OCI-LY7 (cell line): ENCODE results near the gene LDLRAD4. TPM values are rescaled to one million over a fixed set of nuclear protein-coding genes. Genes with fewer than 3 reads are reported as not detected.

Source experiments
- BruUV-seq: library from RNA; stranded (reverse); fragments of 400-500 nt; replicated peaks from 2 replicates; lab custom pipeline; 2021; lab: Mats Ljungman, UMichigan
- CTCF ChIA-PET: fragments of 300-600 bp; sonication (Branson Sonifier 250); formaldehyde crosslinking; loops from one replicate; lab custom pipeline; 2022; ENCODE audit warnings: antibody characterized with exemption; ENCODE audit not compliant: unreplicated experiment; lab: Charles Lee
- POLR2A ChIA-PET: fragments of 300-600 bp; sonication (Branson Sonifier 250); formaldehyde crosslinking; loops from one replicate; lab custom pipeline; 2022; ENCODE audit warnings: antibody characterized with exemption; lab: Charles Lee
- DNase-seq: peaks from one replicate; pipeline ENCODE4 v3.0.0-alpha.2; 2015; ENCODE audit warnings: low spot score
- H2AFZ ChIP-seq: fragments of 200-600 bp; sonication (generic), shearing (Covaris generic); 2 replicates; pipeline ENCODE4 v1.6.1; 2014; ENCODE audit warnings: mild to moderate bottlenecking, antibody characterized with exemption, low read length, moderate library complexity
- H3K27ac ChIP-seq: fragments of 200-600 bp; sonication (generic); 2 replicates; pipeline ENCODE4 v1.5.1; 2014; ENCODE audit warnings: mixed run types, low read depth, mild to moderate bottlenecking, moderate library complexity, low read length, inconsistent platforms; ENCODE audit not compliant: poor library complexity, severe bottlenecking
- H3K36me3 ChIP-seq: fragments of 200-600 bp; sonication (generic); 2 replicates; pipeline ENCODE4 v1.6.1; 2014; ENCODE audit warnings: mild to moderate bottlenecking, antibody characterized with exemption, low read length, moderate library complexity, mixed read lengths; ENCODE audit not compliant: insufficient read depth
- H3K4me1 ChIP-seq: fragments of 200-600 bp; sonication (generic); 2 replicates; pipeline ENCODE4 v1.5.1; 2014; ENCODE audit warnings: mild to moderate bottlenecking, low read length; ENCODE audit not compliant: insufficient read depth, poor library complexity, severe bottlenecking
- H3K4me2 ChIP-seq: fragments of 200-600 bp; sonication (generic); 2 replicates; pipeline ENCODE4 v1.6.1; 2014; ENCODE audit warnings: mild to moderate bottlenecking, low read length
- H3K4me3 ChIP-seq: fragments of 200-600 bp; sonication (generic); 2 replicates; pipeline ENCODE4 v1.5.1; 2014; ENCODE audit warnings: mild to moderate bottlenecking, low read depth, low read length; ENCODE audit not compliant: poor library complexity, severe bottlenecking
- H3K79me2 ChIP-seq: fragments of 200-600 bp; sonication (generic); 2 replicates; pipeline ENCODE4 v1.6.1; 2016; ENCODE audit warnings: low read depth, mild to moderate bottlenecking, low read length, moderate library complexity, mixed read lengths; ENCODE audit not compliant: insufficient read depth
- H3K9me2 ChIP-seq: fragments of 200-600 bp; sonication (generic); 2 replicates; pipeline ENCODE4 v1.6.1; 2016; ENCODE audit warnings: mild to moderate bottlenecking, low read length, mixed read lengths; ENCODE audit not compliant: insufficient read depth
- H3K9me3 ChIP-seq: fragments of 200-600 bp; sonication (generic); 2 replicates; pipeline ENCODE4 v1.6.1; 2014; ENCODE audit warnings: mild to moderate bottlenecking, mixed run types, low read length, mixed read lengths
- H4K20me1 ChIP-seq: fragments of 200-600 bp; sonication (generic); 2 replicates; pipeline ENCODE4 v1.6.1; 2014; ENCODE audit warnings: mild to moderate bottlenecking, antibody characterized with exemption, low read length, moderate library complexity, mixed read lengths; ENCODE audit not compliant: insufficient read depth
- EZH2phosphoT487 ChIP-seq: fragments of 200-600 bp; sonication (generic); IDR thresholded peaks from 2 replicates; pipeline ENCODE4 v1.6.1; 2018; ENCODE audit warnings: low read depth, borderline replicate concordance, mild to moderate bottlenecking, mixed run types, antibody characterized with exemption, low read length, moderate library complexity, mixed read lengths
- intact Hi-C: fragments of 100-400 bp; cut with micrococcal nuclease; formaldehyde crosslinking; loops from one replicate; pipeline ENCODE4 v1.10.0; 2022; ENCODE audit not compliant: unreplicated experiment
- total RNA-seq, 2 experiments: library from RNA; depleted of rRNA in 1 of 2; stranded (reverse); fragments of >200 nt in 1 of 2; shearing (Covaris generic) in 1 of 2; gene quantifications; 2 replicates each; pipeline ENCODE4 v1.2.3, GENCODE V29; 2014 to 2022
- TF ChIP-seq, protein P1 (sequence below): fragments of 200-600 bp; sonication (generic); conservative IDR thresholded peaks from 2 replicates; pipeline ENCODE4 v1.5.1; 2014; ENCODE audit warnings: mild to moderate bottlenecking, antibody characterized with exemption, low read length, moderate library complexity, mixed read lengths

The LDLRAD4 gene
- total RNA-seq, 2 experiments from 2014 or later, result 26.2 to 43.8 TPM

DNA sequence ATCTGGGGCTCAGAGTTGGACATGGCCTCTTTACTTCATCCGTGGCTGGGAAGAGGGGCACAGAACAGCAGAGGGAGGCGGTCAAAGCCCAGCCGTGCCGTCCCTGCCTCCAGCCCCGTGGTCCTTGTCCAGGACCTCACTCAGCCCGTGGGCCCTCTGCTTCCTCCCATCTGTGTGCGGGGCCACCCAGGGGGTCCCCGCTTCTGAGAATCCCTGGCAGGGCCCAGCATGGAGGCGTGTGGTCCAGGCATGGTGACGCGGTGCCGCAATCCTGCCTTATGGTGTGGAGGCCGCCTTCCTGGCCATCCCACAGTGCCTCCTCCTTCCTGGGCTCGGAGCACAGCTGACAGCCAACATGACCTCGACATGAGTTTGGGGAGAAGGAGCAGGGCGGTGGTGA is 275.2 kb downstream of the LDLRAD4 start:
- ChIA-PET POLR2A (interaction anchor here (0.9 kb wide), 1 partner anchor 285 kb away, joined by 3 read pairs; no protein-coding TSS in a partner anchor), CTCF (no interaction called here)
- Histone ChIP-seq H3K4me1 (no peaks in the 10 kb centered on the region), H3K27ac (no peak overlapping the region), H3K4me2 (no peak overlapping the region), H3K4me3 (no peak overlapping the region), H3K79me2 (no peaks in the 10 kb centered on the region), H2AFZ (no peak overlapping the region), H3K9me2 (no peaks in the 10 kb centered on the region), H4K20me1 (no peaks in the 10 kb centered on the region), H3K9me3 (no peaks in the 10 kb centered on the region), H3K36me3 (no peaks in the 10 kb centered on the region)
- TF ChIP-seq EZH2phosphoT487, result no peak
- TF ChIP-seq, protein P1, sequence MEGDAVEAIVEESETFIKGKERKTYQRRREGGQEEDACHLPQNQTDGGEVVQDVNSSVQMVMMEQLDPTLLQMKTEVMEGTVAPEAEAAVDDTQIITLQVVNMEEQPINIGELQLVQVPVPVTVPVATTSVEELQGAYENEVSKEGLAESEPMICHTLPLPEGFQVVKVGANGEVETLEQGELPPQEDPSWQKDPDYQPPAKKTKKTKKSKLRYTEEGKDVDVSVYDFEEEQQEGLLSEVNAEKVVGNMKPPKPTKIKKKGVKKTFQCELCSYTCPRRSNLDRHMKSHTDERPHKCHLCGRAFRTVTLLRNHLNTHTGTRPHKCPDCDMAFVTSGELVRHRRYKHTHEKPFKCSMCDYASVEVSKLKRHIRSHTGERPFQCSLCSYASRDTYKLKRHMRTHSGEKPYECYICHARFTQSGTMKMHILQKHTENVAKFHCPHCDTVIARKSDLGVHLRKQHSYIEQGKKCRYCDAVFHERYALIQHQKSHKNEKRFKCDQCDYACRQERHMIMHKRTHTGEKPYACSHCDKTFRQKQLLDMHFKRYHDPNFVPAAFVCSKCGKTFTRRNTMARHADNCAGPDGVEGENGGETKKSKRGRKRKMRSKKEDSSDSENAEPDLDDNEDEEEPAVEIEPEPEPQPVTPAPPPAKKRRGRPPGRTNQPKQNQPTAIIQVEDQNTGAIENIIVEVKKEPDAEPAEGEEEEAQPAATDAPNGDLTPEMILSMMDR, result no peak
- no TSS peak for BruUV-seq
- no peak for DNase-seq
- intact Hi-C loops, result no loop called here

- H3K79me2 ChIP-seq, result no peaks in the 10 kb centered on the region
- BruUV-seq, result no TSS peak
- intact Hi-C loops, result no loop called here
- H3K4me2 ChIP-seq, result no peak overlapping the region
- ChIA-PET CTCF (no interaction called here), POLR2A (no interaction called here)
- no peaks in the 10 kb centered on the region for H4K20me1 ChIP-seq
- no peak for DNase-seq
- H3K9me2 ChIP-seq, result no peaks in the 10 kb centered on the region
- H2AFZ ChIP-seq, result no peak overlapping the region
- TF ChIP-seq, protein P1, result no peak
- TF ChIP-seq EZH2phosphoT487, result no peak
- no peaks in the 10 kb centered on the region for H3K36me3 ChIP-seq
- H3K9me3 ChIP-seq, result no peaks in the 10 kb centered on the region
- no peak overlapping the region for H3K27ac ChIP-seq
- H3K4me3 ChIP-seq, result no peak overlapping the region
- no peaks in the 10 kb centered on the region for H3K4me1 ChIP-seq
These were observed 276.4 kb downstream of the LDLRAD4 start for GRCh38 chr18:13494871-13495445.

- ChIA-PET POLR2A (no interaction called here), CTCF (no interaction called here)
- no peak overlapping the region for H2AFZ ChIP-seq
- H3K27ac ChIP-seq, result no peak overlapping the region
- intact Hi-C loops, result no loop called here
- no peaks in the 10 kb centered on the region for H3K4me1 ChIP-seq
- DNase-seq, result no peak
- H3K36me3 ChIP-seq, result no peaks in the 10 kb centered on the region
- no peak overlapping the region for H3K4me3 ChIP-seq
- BruUV-seq, result no TSS peak
- no peaks in the 10 kb centered on the region for H3K9me2 ChIP-seq
- H4K20me1 ChIP-seq, result no peaks in the 10 kb centered on the region
- H3K79me2 ChIP-seq, result no peaks in the 10 kb centered on the region
- no peaks in the 10 kb centered on the region for H3K9me3 ChIP-seq
- no peak overlapping the region for H3K4me2 ChIP-seq
- TF ChIP-seq EZH2phosphoT487, result no peak
- TF ChIP-seq, protein P1, result no peak
These were observed 277.4 kb downstream of the LDLRAD4 start for GRCh38 chr18:13495961-13496360.
